GM23248 (cell line): Measurements from ENCODE around the gene SFT2D3. TPM values are rescaled to one million over a fixed set of nuclear protein-coding genes. Genes with fewer than 3 reads are reported as not detected.

Experiments
- DNase-seq: peaks from one replicate; pipeline ENCODE4 v3.0.0-alpha.2; 2015
- H2AFZ ChIP-seq: fragments of 200-600 bp; sonication (generic); 2 replicates; pipeline ENCODE4 v1.6.1; 2016; ENCODE audit warnings: antibody characterized with exemption
- H3F3A ChIP-seq: fragments of 200-600 bp; sonication (generic); 2 replicates; pipeline ENCODE4 v1.6.1; 2016; ENCODE audit warnings: mild to moderate bottlenecking, antibody characterized with exemption, mixed run types; ENCODE audit not compliant: insufficient read depth
- H3K27ac ChIP-seq: fragments of 200-600 bp; sonication (generic); 2 replicates; pipeline ENCODE4 v1.5.1; 2016; ENCODE audit warnings: mild to moderate bottlenecking
- H3K27me3 ChIP-seq: fragments of 200-600 bp; sonication (generic); replicated peaks from 2 replicates; pipeline ENCODE4 v1.6.1; 2016; ENCODE audit warnings: mild to moderate bottlenecking; ENCODE audit not compliant: insufficient read depth
- H3K36me3 ChIP-seq: fragments of 200-600 bp; sonication (generic); 2 replicates; pipeline ENCODE4 v1.6.1; 2016; ENCODE audit warnings: low read depth, mild to moderate bottlenecking
- H3K4me1 ChIP-seq: fragments of 200-600 bp; sonication (generic); 2 replicates; pipeline ENCODE4 v1.6.1; 2016; ENCODE audit warnings: mild to moderate bottlenecking; ENCODE audit not compliant: insufficient read depth
- H3K4me2 ChIP-seq: fragments of 200-600 bp; sonication (generic); one replicate; pipeline ENCODE4 v1.6.1; 2016; ENCODE audit warnings: mild to moderate bottlenecking; ENCODE audit not compliant: unreplicated experiment
- H3K4me3 ChIP-seq: fragments of 200-600 bp; sonication (generic); 2 replicates; pipeline ENCODE4 v1.5.1; 2016; ENCODE audit warnings: mild to moderate bottlenecking
- H3K79me2 ChIP-seq: fragments of 200-600 bp; sonication (generic); 2 replicates; pipeline ENCODE4 v1.6.1; 2016; ENCODE audit warnings: mild to moderate bottlenecking; ENCODE audit not compliant: insufficient read depth
- H3K9ac ChIP-seq: fragments of 200-600 bp; sonication (generic); 2 replicates; pipeline ENCODE4 v1.6.1; 2016; ENCODE audit warnings: mild to moderate bottlenecking
- H3K9me2 ChIP-seq: fragments of 200-600 bp; sonication (generic); 2 replicates; pipeline ENCODE4 v1.6.1; 2016; ENCODE audit warnings: mixed run types, mild to moderate bottlenecking, moderate library complexity; ENCODE audit not compliant: insufficient read depth
- H3K9me3 ChIP-seq: fragments of 200-600 bp; sonication (generic); one replicate; pipeline ENCODE4 v1.6.1; 2017; ENCODE audit warnings: low read depth
- H4K20me1 ChIP-seq: fragments of 200-600 bp; sonication (generic); 2 replicates; pipeline ENCODE4 v1.6.0; 2016; ENCODE audit not compliant: insufficient read depth
- EZH2 ChIP-seq: fragments of 200-600 bp; sonication (generic); IDR thresholded peaks from 2 replicates; pipeline ENCODE4 v1.6.1; 2018; ENCODE audit warnings: antibody characterized with exemption, mild to moderate bottlenecking; ENCODE audit not compliant: insufficient read depth, poor library complexity, severe bottlenecking
- EZH2phosphoT487 ChIP-seq: fragments of 200-600 bp; sonication (generic); IDR thresholded peaks from 2 replicates; pipeline ENCODE4 v1.6.1; 2018; ENCODE audit warnings: antibody characterized with exemption, moderate library complexity, mild to moderate bottlenecking, low read depth; ENCODE audit not compliant: insufficient read depth
- WGBS, 2 experiments: methylation state at CpG; one replicate each; pipeline ENCODE4 v1.1.6; 2015 to 2017; ENCODE audit warnings: low lambda C conversion rate in 2 of 2, low coverage in 1 of 2; ENCODE audit errors: missing lambda C conversion rate in 2 of 2; 5-methylcytosine and 5-hydroxymethylcytosine counted together
- in situ Hi-C: fragments of 300-500 bp; cut with MboI; formaldehyde crosslinking; loops from 2 replicates; pipeline ENCODE4 v1.15.0; 2020
- polyA plus RNA-seq: library from polyadenylated mRNA; unstranded; fragments of >200 nt; fragmentation: Nextera tagmentation; extraction: Ambion mirVana; gene quantifications from 2 replicates; pipeline ENCODE4 v1.2.1, GENCODE V29; 2016
- total RNA-seq: library from RNA; depleted of rRNA; stranded (reverse); fragments of >200 nt; shearing (Covaris generic); gene quantifications from 2 replicates; pipeline ENCODE4 v1.2.3, GENCODE V29; 2014

The SFT2D3 gene
- total and polyA plus RNA-seq, 2 experiments from 2014 or later, result 9.4 TPM; not detected in 1

DNA sequence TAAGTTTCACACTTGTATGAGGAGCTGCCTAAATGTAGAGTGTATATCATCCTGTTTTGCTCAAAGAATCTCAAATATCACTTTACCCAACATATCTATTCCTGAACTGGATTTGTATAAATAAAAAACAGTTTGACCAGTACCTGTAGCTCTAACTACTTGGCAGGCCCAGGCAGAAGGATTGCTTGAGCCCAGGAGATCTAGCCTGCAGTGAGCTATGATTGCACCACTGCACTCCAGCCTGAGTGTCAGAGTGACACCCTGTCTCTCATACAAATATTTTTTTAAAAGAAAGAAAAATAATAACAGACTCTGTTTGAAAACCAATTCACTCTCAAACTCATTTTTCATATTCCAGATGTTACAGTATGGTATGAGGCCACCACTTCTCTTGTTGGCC is 18.2 kb upstream of the SFT2D3 start:
- in situ Hi-C loops, result no loop called here
- H3K9me2 ChIP-seq, result no peaks in the 10 kb centered on the region

DNA sequence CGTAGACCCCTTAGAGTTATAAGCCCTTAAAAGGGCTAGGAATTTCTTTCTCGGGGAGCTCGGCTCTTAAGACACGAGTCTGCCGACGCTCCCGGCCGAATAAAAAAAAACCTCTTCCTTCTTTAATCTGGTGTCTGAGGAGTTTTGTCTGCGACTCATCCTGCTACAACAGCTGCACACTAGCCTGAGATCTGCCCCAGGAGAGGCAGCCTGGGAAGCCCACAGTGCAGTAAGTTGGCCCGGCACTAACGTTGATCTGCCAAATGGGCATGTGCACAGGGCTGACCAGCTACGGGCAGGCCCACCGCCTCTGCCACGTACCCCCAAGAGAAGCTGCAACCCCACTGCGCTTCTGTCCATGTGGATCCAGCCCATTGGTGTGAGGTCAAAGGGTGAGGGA is 17.5 kb upstream of the SFT2D3 start:
- no peaks in the 10 kb centered on the region for H3K36me3 ChIP-seq
- no peaks in the 10 kb centered on the region; the same call in 1 of the 2 replicates for H3K27me3 ChIP-seq
- H3K9me2 ChIP-seq, result no peaks in the 10 kb centered on the region
- no peaks in the 10 kb centered on the region for H3K9me3 ChIP-seq
- H4K20me1 ChIP-seq, result no peaks in the 10 kb centered on the region
- H3F3A ChIP-seq, result no peaks in the 10 kb centered on the region
- no peaks in the 10 kb centered on the region for H3K79me2 ChIP-seq
- WGBS, 2 experiments, result 83 to 86% methylated on average over 15 of the region's 15 CpGs
- DNase-seq, result no peak
- H2AFZ ChIP-seq, result no peak overlapping the region
- H3K4me3 ChIP-seq, result no peak overlapping the region
- no peak overlapping the region for H3K9ac ChIP-seq
- in situ Hi-C loops, result no loop called here
- TF ChIP-seq EZH2 (no peak), EZH2phosphoT487 (no peak)
- H3K27ac ChIP-seq, result no peak overlapping the region
- H3K4me2 ChIP-seq, result no peak overlapping the region
- H3K4me1 ChIP-seq, result no peaks in the 10 kb centered on the region

More for the DNA sequence above, 18.2 kb upstream of the SFT2D3 start:
- Histone ChIP-seq H3F3A (no peaks in the 10 kb centered on the region), H3K79me2 (no peaks in the 10 kb centered on the region), H3K4me1 (no peaks in the 10 kb centered on the region), H2AFZ (no peak overlapping the region), H3K9me3 (no peaks in the 10 kb centered on the region), H4K20me1 (no peaks in the 10 kb centered on the region), H3K4me3 (no peak overlapping the region), H3K36me3 (no peaks in the 10 kb centered on the region), H3K4me2 (no peak overlapping the region), H3K27ac (no peak overlapping the region), H3K9ac (no peak overlapping the region), H3K27me3 (no peaks in the 10 kb centered on the region; the same call in 1 of the 2 replicates)
- DNase-seq, result no peak
- no peak for TF ChIP-seq EZH2
- no peak for TF ChIP-seq EZH2phosphoT487

DNA sequence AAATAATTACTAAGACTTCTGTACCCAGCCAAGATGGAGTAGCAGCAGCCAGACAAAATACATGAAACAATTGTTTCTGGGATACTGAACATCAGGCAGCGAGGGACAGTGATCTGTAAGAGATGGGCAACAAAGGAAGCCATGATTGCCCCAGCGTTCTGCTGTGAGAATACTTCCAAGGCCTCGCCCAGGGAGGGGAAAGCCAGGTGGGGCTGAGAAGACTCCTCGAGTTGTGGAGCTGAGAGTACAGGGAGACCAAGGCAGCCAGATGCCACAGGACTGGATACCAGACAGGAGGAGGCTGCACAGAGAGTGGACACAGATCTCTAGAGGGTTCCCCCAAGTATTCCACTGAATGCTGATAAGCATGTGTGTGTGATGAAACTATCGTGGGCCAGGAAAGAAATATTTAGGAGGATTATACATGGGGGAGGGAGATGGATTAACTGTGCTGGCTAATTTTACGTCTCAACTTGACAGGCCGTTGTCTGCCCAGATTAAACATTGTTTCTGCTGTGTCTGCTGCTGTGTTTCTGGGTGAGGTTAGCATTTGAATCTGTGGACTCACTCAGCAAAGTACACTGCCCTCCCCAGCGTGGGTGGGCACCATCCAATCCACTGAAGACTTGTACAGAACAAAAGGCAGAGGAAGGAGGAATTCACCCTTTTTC is 15.8 kb upstream of the SFT2D3 start:
- H3F3A ChIP-seq, result no peaks in the 10 kb centered on the region
- TF ChIP-seq EZH2 (no peak), EZH2phosphoT487 (no peak)
- 62 to 72% methylated on average over 8 of the region's 8 CpGs for WGBS, 2 experiments
- in situ Hi-C loops, result no loop called here
- H3K9ac ChIP-seq, result no peak overlapping the region
- H3K36me3 ChIP-seq, result no peaks in the 10 kb centered on the region
- H3K4me3 ChIP-seq, result no peak overlapping the region
- no peak overlapping the region for H2AFZ ChIP-seq
- no peaks in the 10 kb centered on the region for H3K79me2 ChIP-seq
- no peak for DNase-seq
- H3K27ac ChIP-seq, result no peak overlapping the region
- H3K4me2 ChIP-seq, result no peak overlapping the region
- no peaks in the 10 kb centered on the region for H3K4me1 ChIP-seq
- no peaks in the 10 kb centered on the region for H4K20me1 ChIP-seq
- H3K9me2 ChIP-seq, result no peaks in the 10 kb centered on the region
- H3K9me3 ChIP-seq, result no peaks in the 10 kb centered on the region
- no peaks in the 10 kb centered on the region; the same call in 1 of the 2 replicates for H3K27me3 ChIP-seq

DNA sequence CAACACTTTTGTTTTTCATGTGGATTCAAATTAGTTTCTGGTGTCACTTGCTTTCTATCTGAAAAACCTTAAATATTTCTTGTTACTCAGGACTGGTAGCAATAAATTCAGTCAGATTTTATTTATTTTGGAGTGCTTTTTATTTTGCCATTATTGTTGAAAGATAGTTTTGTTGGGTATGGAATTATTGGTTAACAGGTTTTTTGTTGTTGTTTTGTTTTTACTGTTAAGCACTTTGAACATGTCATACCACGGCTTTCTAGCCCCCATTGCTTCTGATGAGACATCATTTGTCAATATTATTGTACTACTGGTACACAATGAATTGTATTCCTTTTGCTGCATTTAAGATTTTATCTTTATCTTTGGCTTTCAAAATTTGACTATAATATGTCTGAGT is 12.9 kb upstream of the SFT2D3 start:
- Histone ChIP-seq H3K36me3 (no peaks in the 10 kb centered on the region), H2AFZ (no peak overlapping the region), H3K4me1 (no peaks in the 10 kb centered on the region), H3F3A (no peaks in the 10 kb centered on the region), H3K9me2 (no peaks in the 10 kb centered on the region), H3K27me3 (no peaks in the 10 kb centered on the region; the same call in 1 of the 2 replicates), H3K4me3 (no peak overlapping the region), H3K9me3 (no peaks in the 10 kb centered on the region), H3K4me2 (no peak overlapping the region), H3K79me2 (no peaks in the 10 kb centered on the region), H3K27ac (no peak overlapping the region), H3K9ac (no peak overlapping the region), H4K20me1 (no peaks in the 10 kb centered on the region)
- TF ChIP-seq EZH2phosphoT487 (no peak), EZH2 (no peak)
- in situ Hi-C loops, result no loop called here
- DNase-seq, result no peak
- WGBS, 2 experiments, result 40 to 47% methylated on average over 1 of the region's 1 CpG
